Stimulated activated CD4-positive, alpha-beta T cell treated with anti-CD3 and anti-CD28 coated beads, Interleukin-4, amount 100 ng/mL, for 1 hour (primary cell): ENCODE data around the gene PSMD3.
"Not testable (repeated sequence)": the region's sequence is repeated elsewhere in the genome, so short reads cannot be mapped to it uniquely, and the experiment has no call there.

Experiments
- DNase-seq: peaks from one replicate; pipeline ENCODE4 v3.0.0-alpha.2; 2020

The PSMD3 gene

DNA sequence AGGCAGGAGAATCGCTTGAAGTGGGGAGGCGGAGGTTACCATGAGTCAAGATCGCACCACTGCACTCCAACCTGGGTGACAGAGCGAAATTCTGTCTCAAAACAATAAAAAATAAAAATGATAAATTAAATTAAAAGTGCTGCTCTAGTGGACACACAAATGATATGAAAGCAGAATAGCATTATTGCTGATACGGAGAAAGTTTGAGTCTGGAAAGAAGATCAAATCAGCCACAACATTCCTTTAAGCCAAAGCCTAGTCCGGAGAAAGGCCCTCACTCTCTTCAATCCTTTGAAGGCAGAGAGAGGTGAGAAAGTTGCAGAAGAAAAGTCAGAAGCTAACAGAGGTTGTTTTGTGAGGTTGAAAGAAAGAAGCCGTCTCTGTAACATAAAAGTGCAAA, 19.6 kb downstream of the PSMD3 start:
- no peak for DNase-seq

DNA sequence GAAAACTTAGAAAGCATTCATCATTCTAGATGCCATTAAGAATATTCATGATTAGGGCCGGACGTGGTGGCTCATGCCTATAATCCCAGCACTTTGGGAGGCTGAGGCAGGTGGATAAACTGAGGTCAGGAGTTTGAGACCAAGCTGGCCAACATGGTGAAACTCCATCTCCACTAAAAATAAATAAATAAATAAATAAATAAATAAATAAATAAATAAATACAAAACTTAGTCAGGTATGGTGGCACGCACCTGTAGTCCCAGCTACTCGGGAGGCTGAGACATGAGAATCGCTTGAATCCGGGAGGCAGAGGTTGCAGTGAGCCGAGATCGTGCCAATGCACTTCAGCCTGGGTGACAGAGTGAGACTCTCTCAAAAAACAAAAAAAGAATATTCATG, 20.7 kb downstream of the PSMD3 start:
- DNase-seq, result not testable (repeated sequence)

DNA sequence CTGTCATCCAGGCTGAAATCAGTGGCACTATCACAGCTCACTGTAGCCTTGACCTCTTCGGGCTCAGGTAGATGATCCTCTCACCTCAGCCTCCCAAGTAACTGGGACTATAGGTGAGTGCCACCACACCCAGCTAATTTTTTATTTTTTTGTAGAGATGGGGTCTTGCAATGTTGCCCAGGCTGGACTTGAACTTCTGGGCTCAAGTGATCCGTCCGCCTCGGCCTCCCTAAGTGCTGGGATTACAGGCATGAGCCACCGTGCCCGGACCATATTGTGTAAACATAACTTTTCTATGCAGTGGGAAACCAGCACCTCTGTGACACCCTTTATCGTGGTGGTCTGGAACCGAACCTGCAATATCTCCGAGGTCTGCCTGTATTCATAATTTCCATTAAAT, 23.5 kb downstream of the PSMD3 start:
- DNase-seq, result no peak

DNA sequence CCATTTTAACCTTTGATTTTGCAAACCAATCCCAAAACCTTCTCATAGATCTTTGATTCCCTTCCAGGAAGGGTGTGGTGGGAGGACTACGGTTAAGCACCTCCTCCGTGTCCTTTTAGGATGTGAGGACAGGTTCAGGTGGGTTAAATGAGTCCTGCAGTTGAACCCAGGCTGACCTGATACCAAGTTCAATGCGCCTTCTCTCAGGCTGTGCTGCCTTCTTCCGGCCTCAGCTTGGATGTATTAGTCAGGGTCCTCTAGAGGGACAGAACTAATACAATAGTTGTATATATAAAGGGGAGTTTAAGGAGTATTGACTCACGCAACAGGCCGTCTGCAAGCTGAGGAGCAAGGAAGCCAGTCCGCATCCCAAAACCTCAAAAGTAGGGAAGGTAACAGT, 24.1 kb downstream of the PSMD3 start:
- DNase-seq, result no peak

DNA sequence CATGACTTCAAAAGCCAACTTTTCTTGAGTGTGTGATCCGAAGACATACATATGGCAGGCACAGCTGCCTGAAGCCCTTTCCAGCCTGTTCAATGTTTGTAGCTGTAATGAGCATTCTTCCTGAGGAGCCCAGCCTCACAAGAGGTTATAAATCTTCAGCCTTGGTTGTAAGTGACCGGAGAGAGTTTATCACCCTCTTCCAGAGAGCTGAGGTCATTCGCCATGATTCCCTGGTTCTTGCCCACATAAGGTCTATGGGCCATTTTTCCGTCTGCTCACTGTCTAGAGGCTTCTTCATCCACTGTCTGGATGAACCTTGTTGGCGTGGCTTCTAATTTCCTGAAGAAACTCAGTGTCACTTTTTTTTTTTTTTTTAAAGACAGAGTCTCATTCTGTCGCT, 24.9 kb downstream of the PSMD3 start:
- no peak for DNase-seq

DNA sequence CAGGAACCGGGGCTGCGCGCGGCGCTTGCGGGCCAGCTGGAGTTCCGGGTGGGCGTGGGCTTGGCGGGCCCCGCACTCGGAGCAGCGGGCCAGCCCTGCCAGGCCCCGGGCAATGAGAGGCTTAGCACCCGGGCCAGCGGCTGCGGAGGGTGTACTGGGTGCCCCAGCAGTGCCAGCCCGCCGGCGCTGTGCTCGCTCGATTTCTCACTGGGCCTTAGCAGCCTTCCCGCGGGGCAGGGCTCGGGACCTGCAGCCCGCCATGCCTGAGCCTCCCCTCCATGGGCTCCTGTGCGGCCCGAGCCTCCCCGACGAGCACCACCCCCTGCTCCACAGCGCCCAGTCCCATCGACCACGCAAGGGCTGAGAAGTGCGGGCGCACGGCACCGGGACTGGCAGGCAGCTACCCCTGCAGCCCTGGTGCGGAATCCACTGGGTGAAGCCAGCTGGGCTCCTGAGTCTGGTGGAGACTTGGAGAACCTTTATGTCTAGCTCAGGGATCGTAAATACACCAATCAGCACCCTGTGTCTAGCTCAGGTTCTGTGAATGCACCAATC, 30.4 kb downstream of the PSMD3 start:
- DNase-seq, result not testable (repeated sequence)

DNA sequence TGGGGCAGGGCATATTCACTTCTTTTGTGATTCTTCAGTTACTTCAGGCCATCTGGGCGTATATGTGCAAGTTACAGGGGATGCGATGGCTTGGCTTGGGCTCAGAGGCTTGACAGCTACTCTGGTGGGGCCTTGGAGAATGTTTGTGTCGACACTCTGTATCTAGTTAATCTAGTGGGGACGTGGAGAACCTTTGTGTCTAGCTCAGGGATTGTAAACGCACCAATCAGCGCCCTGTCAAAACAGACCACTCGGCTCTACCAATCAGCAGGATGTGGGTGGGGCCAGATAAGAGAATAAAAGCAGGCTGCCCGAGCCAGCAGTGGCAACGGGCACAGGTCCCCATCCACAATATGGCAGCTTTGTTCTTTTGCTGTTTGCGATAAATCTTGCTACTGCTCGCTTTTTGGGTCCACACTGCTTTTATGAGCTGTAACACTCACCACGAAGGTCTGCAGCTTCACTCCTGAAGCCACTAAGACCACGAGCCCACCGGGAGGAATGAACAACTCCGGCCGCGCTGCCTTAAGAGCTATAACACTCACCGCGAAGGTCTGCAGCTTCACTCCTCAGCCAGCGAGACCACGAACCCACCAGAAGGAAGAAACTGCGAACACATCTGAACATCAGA, 31.5 kb downstream of the PSMD3 start:
- not testable (repeated sequence) for DNase-seq

DNA sequence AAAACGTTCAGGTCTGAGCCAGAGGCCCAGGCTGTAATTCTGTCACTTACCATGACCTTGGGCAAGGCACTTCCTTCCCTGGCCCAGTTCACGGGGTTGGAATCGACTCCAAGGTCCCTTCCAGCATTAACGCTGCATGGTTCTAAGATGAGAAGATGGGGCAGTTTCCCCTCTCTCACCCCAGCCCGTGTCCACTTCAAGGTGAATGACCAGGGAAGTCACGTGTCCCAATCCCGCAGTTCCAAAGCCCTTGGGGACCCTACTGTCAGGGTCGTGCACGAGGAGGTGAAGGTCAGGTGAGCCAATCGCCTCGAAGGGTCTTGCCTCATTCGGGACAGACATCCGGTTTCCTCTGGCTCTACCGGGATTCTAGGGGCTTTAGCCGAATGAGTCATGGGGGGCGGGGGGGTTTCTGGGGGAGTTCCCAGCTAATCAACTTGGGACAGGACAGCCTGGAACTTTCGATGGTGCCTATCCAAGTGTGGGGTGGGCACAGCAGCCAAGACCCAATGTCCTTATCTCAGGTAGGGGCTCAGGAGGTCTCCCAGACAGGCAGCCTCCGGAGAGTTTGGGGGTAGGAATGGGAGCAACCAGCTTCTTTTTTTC, 33.9 kb downstream of the PSMD3 start:
- DNase-seq, result no peak

DNA sequence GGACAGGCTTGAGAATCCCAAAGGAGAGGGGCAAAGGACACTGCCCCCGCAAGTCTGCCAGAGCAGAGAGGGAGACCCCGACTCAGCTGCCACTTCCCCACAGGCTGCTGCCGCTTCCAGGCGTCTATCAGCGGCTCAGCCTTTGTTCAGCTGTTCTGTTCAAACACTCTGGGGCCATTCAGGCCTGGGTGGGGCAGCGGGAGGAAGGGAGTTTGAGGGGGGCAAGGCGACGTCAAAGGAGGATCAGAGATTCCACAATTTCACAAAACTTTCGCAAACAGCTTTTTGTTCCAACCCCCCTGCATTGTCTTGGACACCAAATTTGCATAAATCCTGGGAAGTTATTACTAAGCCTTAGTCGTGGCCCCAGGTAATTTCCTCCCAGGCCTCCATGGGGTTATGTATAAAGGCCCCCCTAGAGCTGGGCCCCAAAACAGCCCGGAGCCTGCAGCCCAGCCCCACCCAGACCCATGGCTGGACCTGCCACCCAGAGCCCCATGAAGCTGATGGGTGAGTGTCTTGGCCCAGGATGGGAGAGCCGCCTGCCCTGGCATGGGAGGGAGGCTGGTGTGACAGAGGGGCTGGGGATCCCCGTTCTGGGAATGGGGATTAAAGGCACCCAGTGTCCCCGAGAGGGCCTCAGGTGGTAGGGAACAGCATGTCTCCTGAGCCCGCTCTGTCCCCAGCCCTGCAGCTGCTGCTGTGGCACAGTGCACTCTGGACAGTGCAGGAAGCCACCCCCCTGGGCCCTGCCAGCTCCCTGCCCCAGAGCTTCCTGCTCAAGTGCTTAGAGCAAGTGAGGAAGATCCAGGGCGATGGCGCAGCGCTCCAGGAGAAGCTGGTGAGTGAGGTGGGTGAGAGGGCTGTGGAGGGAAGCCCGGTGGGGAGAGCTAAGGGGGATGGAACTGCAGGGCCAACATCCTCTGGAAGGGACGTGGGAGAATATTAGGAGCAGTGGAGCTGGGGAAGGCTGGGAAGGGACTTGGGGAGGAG, 34.7 kb downstream of the PSMD3 start, which contains the start of gene CSF3:
Gene CSF3 (plus strand): TSS at position 436 of the 993 bp plus-strand sequence. CDS start 35 bp downstream, at position 471.
- DNase-seq, result no peak

DNA sequence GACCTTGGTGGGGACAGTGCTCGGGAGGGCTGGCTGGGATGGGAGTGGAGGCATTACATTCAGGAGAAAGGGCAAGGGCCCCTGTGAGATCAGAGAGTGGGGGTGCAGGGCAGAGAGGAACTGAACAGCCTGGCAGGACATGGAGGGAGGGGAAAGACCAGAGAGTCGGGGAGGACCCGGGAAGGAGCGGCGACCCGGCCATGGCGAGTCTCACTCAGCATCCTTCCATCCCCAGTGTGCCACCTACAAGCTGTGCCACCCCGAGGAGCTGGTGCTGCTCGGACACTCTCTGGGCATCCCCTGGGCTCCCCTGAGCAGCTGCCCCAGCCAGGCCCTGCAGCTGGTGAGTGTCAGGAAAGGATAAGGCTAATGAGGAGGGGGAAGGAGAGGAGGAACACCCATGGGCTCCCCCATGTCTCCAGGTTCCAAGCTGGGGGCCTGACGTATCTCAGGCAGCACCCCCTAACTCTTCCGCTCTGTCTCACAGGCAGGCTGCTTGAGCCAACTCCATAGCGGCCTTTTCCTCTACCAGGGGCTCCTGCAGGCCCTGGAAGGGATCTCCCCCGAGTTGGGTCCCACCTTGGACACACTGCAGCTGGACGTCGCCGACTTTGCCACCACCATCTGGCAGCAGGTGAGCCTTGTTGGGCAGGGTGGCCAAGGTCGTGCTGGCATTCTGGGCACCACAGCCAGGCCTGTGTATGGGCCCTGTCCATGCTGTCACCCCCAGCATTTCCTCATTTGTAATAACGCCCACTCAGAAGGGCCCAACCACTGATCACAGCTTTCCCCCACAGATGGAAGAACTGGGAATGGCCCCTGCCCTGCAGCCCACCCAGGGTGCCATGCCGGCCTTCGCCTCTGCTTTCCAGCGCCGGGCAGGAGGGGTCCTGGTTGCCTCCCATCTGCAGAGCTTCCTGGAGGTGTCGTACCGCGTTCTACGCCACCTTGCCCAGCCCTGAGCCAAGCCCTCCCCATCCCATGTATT, 35.7 kb downstream of the PSMD3 start:
- no peak for DNase-seq

DNA sequence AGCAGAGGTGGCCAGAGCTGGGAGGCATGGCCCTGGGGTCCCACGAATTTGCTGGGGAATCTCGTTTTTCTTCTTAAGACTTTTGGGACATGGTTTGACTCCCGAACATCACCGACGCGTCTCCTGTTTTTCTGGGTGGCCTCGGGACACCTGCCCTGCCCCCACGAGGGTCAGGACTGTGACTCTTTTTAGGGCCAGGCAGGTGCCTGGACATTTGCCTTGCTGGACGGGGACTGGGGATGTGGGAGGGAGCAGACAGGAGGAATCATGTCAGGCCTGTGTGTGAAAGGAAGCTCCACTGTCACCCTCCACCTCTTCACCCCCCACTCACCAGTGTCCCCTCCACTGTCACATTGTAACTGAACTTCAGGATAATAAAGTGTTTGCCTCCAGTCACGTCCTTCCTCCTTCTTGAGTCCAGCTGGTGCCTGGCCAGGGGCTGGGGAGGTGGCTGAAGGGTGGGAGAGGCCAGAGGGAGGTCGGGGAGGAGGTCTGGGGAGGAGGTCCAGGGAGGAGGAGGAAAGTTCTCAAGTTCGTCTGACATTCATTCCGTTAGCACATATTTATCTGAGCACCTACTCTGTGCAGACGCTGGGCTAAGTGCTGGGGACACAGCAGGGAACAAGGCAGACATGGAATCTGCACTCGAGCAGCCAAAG, 36.9 kb downstream of the PSMD3 start:
- no peak for DNase-seq

DNA sequence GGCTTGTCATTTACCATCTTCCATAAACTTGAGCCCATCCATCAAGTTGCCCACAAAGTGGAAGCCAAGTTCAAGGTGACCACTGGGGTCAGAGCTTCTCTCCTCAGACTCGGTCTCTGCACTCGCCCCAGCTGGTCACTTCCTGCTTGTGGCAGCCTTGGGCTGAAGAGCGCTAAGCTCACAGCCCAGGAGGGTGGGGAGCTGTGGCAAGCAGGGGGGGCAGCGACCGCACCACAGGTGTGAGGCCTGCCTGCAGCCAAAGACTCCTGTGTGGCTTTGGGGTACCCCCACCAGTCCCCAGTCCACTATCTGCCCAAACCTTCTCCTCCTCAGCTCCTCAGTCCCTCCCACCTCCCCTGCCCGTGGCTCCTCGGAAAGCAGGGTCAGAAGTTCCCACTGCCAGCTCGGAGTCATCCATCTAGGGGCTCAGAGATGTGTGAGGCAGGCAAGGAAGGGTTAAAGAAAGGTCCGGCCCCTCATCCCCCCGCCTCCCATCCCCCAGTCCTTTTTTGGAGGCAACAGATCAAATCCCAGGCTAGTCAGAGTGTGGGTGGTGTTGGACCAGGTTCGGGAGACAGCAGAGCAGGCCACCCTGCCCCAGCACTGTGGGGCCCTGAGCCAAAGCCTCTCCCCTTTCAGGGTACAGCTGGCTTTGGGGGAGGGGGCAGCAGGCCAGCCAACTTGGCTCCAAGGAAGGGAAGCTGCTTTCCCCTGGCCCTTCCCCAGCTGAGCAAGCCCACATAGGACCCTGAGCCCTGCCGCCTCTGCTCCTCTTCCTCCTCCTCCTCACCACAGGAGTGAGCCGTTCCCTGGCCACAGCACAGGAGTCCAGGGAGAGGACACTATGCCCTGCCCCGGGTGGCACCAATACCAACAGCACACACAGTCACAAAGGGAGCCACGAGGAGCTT, 37.9 kb downstream of the PSMD3 start:
- no peak for DNase-seq

DNA sequence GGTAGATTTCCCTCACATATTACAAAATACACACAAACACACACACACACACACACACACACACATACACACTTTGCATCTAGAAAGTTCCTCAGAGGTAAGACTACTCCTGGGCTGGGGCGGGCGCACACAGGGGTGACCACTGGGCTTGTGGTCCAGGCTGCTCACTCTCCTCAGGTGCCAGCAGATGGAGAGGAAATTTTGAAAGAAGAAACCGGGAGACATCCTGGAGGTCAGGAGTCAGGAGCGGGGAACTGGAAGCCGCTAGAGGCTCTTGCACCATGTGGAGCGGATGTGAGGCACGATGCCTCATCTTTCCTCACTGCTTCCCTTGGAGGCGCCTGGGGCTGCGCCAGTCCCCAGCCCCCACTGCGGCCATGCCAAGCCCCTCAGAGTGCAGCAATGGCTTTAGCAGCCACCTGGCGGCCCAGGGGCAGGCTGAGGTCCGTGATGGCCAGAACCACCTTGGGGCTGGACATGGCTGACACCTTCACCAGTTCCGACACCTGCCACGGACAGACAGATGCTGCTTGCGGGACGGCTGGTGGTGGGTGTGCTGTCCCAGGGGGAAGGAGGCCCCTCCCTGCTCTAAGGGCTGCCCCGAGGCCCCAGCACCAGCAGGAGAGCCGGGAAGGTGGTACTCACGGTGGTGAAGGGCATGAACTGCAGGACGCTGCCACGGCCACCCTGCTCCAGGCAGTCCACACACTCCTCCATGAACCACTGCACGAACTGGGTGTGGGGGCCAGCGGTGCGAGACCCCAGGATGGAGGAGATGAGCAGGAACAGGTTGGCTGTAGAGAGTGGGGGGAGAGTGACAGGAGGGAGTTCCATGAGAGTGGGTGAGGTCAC, 38.8 kb downstream of the PSMD3 start:
- no peak for DNase-seq

DNA sequence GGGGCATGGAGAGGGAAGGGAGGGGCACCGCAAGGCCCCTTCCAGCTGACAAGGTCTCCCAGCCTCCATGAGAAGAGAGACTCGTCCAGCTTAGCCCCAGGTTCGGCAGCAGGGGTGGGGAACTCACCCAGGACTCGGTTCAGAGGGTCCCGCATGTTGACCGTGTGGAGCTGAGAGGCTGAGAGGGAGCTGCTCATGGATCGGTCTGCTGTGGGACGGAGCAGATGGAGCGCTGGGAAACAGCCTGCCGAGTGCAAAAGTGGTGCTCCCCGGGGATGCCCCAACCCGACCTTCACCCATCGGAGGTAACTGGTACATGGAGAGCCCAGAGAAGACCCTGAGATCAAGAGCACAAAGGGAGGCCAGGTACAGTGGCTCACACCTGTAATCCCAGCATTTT, 39.5 kb downstream of the PSMD3 start:
- no peak for DNase-seq

DNA sequence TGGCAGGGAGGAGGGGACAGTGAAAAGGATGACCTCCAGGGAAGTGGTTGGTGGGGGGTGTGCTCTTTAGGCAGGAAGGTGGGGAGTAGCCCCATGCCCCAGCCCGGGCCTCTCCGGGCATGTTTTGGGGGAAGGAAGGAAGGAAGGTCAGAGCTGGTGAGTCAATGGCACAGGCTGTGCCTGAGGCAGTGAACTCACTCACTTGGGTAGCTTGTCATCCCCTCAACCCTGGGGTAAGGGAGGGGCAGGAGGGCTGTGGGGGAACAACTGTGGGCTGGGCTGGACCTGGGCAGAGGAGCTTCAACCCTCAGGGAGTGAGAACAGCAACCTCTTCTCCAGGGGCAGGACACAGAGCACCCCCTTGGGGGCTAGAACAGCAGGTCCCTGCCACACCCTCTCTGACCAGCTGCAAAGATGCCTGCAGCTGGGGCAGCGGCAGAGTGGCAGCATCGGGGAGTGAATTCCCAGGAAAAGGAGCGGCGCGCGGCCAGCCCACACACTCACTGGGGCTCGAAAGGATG, 40.9 kb downstream of the PSMD3 start:
- DNase-seq, result no peak

DNA sequence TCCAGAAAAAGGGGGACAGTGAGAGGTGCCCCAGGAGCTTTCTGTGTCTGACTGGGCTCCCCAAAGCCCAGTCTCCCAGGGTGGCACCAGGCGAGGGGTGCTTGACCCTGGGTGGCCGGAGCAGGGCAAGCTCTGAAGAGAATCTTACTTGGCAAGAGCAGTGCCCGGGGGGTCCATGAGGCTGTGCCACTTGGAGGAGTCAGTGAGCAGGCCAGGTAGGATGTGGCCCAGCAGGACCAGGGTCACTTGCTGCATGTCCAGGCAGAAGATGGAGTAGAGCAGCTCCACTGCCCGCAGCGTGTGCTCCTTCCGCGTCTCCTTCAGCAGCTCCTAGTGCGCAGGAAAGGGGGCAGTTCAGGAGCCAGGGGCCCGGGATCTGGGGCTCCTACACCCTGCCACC, 41.9 kb downstream of the PSMD3 start:
- no peak for DNase-seq

DNA sequence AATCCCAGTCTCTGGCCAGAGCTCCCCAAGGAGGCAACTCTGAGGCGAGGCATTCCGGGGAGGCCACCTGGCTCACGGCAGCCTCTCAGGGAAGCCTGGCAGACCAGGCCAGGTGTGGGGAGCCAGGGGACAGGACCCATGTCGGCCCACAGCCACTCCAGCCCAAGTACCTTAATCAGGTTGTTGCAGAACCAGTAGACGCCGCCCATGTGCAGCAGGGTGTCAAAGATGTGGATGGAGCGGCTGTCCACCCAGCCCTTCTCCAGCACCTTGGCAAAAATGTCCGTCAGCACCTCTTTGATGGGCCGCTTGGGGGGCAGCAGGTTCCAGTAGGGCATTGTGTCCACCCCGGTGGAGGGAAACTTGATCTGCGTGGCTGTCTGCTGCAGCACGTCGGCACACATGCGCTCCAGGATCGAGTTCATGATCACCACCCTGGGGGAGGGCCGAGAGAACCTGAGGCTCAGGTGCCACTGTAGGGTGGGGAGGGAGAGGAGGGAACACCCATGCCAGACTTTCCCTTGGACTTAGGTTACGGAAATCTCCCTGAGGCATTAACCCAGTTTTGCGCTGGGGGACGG, 42.4 kb downstream of the PSMD3 start:
- DNase-seq, result no peak

DNA sequence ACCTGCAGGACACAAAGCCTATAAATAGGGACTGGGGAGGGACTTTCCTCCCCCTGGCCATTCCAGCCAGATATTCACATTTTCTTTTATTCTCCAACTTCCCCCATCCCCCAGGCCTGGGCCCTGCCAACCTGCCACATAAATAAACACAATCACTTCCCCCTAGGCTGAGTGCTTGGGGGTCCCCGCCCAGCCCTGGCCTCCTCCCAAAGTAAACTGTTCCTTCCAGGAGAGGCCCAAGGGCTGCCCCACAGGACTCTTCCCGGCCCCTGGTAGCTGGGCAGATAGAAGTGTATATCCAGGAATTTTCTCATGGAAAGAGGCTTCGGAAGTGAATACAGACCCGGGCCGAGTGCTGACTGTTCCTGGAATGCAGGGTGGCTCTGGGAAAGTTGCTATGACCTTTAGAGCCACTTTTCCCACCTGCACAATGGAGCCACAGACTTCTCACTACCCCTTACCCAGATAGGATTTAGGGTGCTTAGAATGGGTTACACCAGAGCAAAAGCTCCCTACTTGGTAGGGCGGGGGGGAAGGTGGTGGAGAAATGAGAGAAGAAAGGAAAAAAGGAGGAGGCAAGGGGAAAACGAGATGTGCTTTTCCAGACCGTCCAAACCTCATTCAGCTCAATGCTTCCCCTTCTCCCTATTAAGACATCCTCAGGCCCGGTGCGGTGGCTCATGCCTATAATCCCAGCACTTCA, 43.1 kb downstream of the PSMD3 start:
- no peak for DNase-seq
